Measurements from ENCODE around the gene FBRS. TPM values are rescaled to one million over a fixed set of nuclear protein-coding genes. Genes with fewer than 3 reads are reported as not detected.
A peak's percentile ranks its signal among the peaks of the same experiment; 100 is the strongest.

FBRS gene
- total and polyA plus RNA-seq, 2 of the 13 experiments (the other 11 are each of a cell fraction or from before 2014, with no cell fraction given), result 13.7 to 16.2 TPM

GRCh38 chr16:30637944-30638343 lies 20.3 kb upstream of the FBRS start:
- Histone ChIP-seq H3K27me3 (ENCODE audit: control insufficient read depth in 1 of 2, insufficient read depth in 2 of 2, low read length in 2 of 2) (no peaks in the 10 kb centered on the region; a peak in 1 of 5 replicates), H4K20me1 (ENCODE audit: insufficient read depth, low read length) (no peaks in the 10 kb centered on the region), H3K79me2 (ENCODE audit: insufficient read depth, low read length) (peaks cover 12% of the 10 kb centered on the region), H3K36me3 (replicated peaks in 1 of 2; ENCODE audit: control insufficient read depth in 1 of 2, insufficient read depth in 2 of 2, low read length in 2 of 2) (no peaks in the 10 kb centered on the region), H2AFZ (ENCODE audit: low read length) (no peak overlapping the region), H3K4me3 (replicated peaks in 1 of 3; ENCODE audit: insufficient read depth in 1 of 3, low read depth in 2 of 3, low read length in 3 of 3) (no peak overlapping the region), H3K4me2 (ENCODE audit: low read depth, low read length) (no peak overlapping the region), H3K27ac (ENCODE audit: extremely low read length, insufficient read depth, low read length) (no peak overlapping the region), H3K9ac (ENCODE audit: insufficient read depth, low read depth, low read length) (no peak overlapping the region), H3K4me1 (ENCODE audit: insufficient read depth, low read length) (peaks cover 24% of the 10 kb centered on the region), H3K9me3 (ENCODE audit: low read length) (no peaks in the 10 kb centered on the region)
- BruUV-seq (replicated peaks), result no TSS peak
- ATAC-seq (peak; percentile 39), FAIRE-seq (peak; percentile 60), DNase-seq (ENCODE audit: low spot score) (peak; percentile 75)
- ChIA-PET POLR2A (interaction anchor here (1.1 to 1.7 kb wide), 2 partner anchors 21 to 208 kb away, joined by 3 to 4 read pairs; partner anchors contain the start of genes DCTPP1 and FBRS), CTCF (ENCODE audit: low intra/inter-chr PET ratio, low total read pairs) (no interaction called here)
- 31% methylated on average over 1 of the region's 1 CpG for WGBS (ENCODE audit: low lambda C conversion rate)
- in situ Hi-C loops (cut with HindIII; ENCODE audit: extremely low pct_ligation_motif_present, low pct_unique_long_range_greater_than_20kb) (loop anchor here (25.0 kb wide), 1 partner anchor 551 kb away; the partner anchor contains the start of genes PPP4C, TBX6 and YPEL3), intact Hi-C loops (cut with micrococcal nuclease; ENCODE audit: unreplicated experiment) (no loop called here)
- TF ChIP-seq RARG (CRISPR knock-in tag; IDR thresholded peaks at IDR 0.05; ENCODE audit: low read depth) (no peak), GATAD2A (CRISPR knock-in tag; IDR thresholded peaks at IDR 0.05) (peak; percentile 20; the same call in 1 of the 2 replicates), THAP11 (CRISPR knock-in tag; IDR thresholded peaks at IDR 0.05) (0 out of 2 replicates have a peak, but pooled peaks have one; percentile 18), ZNF441 (CRISPR knock-in tag; IDR thresholded peaks at IDR 0.05; ENCODE audit: borderline replicate concordance) (no peak), IRF2 (CRISPR knock-in tag; IDR thresholded peaks at IDR 0.05) (0 out of 2 replicates have a peak, but pooled peaks have one; percentile 49), ZNF646 (CRISPR knock-in tag; IDR thresholded peaks at IDR 0.05) (no peak), SMC3 (IDR thresholded peaks at IDR 0.05; ENCODE audit: low read length) (peak; percentile 78), ZNF430 (CRISPR knock-in tag; IDR thresholded peaks at IDR 0.05) (no peak), MIXL1 (CRISPR knock-in tag; IDR thresholded peaks at IDR 0.05) (peak; percentile 54; the same call in 1 of the 2 replicates), CEBPG (CRISPR knock-in tag; IDR thresholded peaks at IDR 0.05) (peak; percentile 45), ZFY (CRISPR knock-in tag; IDR thresholded peaks at IDR 0.05) (no peak), RCOR2 (CRISPR knock-in tag; IDR thresholded peaks at IDR 0.05) (no peak), HDAC2 (CRISPR knock-in tag; IDR thresholded peaks at IDR 0.05) (peak; percentile 23; the same call in 1 of the 2 replicates), KLF13 (CRISPR knock-in tag; IDR thresholded peaks at IDR 0.05) (no peak), RAD21 (CRISPR knock-in tag; IDR thresholded peaks at IDR 0.05) (peak; percentile 68), ZBTB25 (CRISPR knock-in tag; IDR thresholded peaks at IDR 0.05) (peak; percentile 59; the same call in 1 of the 2 replicates), STAG1 (CRISPR knock-in tag; IDR thresholded peaks at IDR 0.05) (peak; percentile 83), ZNF75D (CRISPR knock-in tag; IDR thresholded peaks at IDR 0.05; ENCODE audit: borderline replicate concordance) (no peak)
